ENCODE measurements around the gene UTS2.

UTS2 gene

DNA sequence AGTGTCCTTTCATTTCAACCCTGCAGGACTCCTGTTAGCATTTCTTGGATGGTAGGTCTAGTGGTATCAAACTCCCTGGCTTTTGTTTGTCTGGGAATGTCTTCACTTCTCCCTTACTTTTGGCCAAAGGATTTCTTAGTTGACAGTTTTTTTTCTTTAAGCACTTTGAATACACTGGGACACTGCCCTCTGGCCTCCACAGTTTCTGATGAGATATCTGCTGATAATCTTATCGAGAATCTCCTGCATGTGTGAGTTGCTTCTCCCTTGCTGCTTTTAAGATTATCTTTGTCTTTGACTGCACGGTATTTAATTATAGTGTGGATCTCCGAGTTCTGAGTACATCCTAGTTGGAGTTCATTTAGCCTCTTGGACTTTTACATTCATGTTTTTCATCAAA, 13.3 kb downstream of the UTS2 start:
- TF ChIP-seq, protein P1, sequence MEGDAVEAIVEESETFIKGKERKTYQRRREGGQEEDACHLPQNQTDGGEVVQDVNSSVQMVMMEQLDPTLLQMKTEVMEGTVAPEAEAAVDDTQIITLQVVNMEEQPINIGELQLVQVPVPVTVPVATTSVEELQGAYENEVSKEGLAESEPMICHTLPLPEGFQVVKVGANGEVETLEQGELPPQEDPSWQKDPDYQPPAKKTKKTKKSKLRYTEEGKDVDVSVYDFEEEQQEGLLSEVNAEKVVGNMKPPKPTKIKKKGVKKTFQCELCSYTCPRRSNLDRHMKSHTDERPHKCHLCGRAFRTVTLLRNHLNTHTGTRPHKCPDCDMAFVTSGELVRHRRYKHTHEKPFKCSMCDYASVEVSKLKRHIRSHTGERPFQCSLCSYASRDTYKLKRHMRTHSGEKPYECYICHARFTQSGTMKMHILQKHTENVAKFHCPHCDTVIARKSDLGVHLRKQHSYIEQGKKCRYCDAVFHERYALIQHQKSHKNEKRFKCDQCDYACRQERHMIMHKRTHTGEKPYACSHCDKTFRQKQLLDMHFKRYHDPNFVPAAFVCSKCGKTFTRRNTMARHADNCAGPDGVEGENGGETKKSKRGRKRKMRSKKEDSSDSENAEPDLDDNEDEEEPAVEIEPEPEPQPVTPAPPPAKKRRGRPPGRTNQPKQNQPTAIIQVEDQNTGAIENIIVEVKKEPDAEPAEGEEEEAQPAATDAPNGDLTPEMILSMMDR (IDR thresholded peaks at IDR 0.05; ENCODE audit: borderline replicate concordance, insufficient read depth, low read depth, low read length), result no peak
- no peak overlapping the region for H3K4me3 ChIP-seq (ENCODE audit: low read depth, low read length)

DNA sequence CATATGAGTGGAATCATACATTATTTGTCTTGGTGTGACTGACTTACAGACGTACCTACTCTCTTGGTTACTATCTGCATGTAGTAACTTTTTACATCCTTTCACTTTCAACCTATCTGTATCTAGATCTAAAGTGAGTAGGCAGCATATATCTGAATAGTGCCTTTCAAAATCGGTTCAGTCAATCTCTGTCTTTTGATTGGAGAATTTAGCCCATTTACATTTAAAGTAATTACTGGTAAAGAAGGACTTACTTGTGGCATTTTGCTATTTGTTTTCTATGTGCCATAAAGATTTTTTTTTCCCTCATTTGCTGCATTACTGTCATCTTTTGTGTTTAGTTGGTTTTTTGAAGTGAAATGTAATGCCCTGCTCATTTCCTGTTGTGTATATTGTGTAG, 14.2 kb downstream of the UTS2 start:
- TF ChIP-seq, protein P1 (IDR thresholded peaks at IDR 0.05; ENCODE audit: borderline replicate concordance, insufficient read depth, low read depth, low read length), result no peak
- no peak overlapping the region for H3K4me3 ChIP-seq (ENCODE audit: low read depth, low read length)

DNA sequence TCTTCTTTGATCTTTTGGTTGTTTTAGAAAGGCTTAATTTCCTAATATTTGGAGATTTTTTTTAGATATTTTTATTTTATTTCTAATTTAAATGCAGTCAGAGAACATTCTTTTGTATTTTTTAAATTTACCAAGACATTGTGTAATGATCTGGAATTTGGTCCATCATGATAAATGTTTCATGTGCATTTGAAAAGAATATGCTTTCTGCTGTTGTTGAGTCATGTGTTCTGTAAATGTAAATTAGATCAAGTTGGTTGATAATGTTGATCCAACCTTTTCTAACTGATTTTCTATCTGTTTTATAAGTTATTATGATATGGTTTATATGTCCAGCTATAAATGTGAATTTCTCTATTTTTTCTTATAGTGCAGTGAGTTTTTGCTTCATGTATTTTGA, 19.8 kb downstream of the UTS2 start:
- TF ChIP-seq, protein P1 (IDR thresholded peaks at IDR 0.05; ENCODE audit: borderline replicate concordance, insufficient read depth, low read depth, low read length), result no peak
- H3K4me3 ChIP-seq (ENCODE audit: low read depth, low read length), result no peak overlapping the region

DNA sequence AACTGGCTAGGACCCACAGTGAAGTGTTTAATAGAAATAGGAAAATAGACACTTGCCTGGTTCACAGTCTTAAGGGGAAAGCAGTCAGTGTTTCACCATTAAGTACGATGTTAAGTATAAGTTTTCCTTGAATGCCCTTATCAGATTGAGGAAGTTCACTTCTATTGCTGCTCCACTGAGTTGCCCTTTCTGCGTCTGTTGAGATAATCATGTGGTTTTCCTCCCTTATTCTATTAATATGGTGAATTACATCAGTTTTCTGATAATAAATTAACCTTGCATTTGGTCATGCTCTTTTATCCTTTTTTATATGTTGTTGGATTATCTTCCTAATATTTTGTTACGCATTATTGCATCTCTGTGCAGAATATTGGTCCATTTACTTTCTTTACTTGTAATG, 21.4 kb downstream of the UTS2 start:
- H3K4me3 ChIP-seq (ENCODE audit: low read depth, low read length), result no peak overlapping the region
- TF ChIP-seq, protein P1 (IDR thresholded peaks at IDR 0.05; ENCODE audit: borderline replicate concordance, insufficient read depth, low read depth, low read length), result no peak

DNA sequence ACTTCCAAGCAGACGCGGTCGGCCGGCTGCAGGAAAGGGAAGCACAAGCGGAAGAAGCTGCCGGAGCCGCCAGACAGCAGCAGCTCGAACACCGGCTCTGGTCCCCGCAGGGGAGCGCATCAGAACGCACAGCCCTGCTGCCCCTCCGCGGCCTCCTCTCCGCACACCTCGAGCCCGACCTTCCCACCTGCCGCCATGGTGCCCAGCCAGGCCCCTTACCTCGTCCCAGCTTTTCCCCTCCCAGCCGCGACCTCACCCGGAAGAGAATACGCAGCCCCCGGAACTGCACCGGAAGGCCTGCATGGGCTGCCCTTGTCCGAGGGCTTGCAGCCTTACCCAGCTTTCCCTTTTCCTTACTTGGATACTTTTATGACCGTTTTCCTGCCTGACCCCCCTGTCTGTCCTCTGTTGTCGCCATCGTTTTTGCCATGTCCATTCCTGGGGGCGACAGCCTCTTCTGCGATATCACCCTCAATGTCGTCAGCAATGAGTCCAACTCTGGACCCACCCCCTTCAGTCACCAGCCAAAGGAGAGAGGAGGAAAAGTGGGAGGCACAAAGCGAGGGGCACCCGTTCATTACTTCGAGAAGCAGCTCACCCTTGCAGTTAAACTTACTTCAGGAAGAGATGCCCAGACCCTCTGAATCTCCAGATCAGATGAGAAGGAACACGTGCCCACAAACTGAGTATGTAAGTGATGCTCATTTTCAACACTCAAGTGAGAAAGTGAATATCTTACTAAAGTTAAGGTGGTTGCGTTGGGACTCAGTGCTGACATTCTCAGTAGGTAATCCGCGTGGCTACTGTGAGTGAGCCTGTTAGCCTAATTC, 25.5 kb downstream of the UTS2 start:
- peak overlapping the region; percentile 68 for H3K4me3 ChIP-seq (ENCODE audit: low read depth, low read length)
- TF ChIP-seq, protein P1 (IDR thresholded peaks at IDR 0.05; ENCODE audit: borderline replicate concordance, insufficient read depth, low read depth, low read length), result no peak

DNA sequence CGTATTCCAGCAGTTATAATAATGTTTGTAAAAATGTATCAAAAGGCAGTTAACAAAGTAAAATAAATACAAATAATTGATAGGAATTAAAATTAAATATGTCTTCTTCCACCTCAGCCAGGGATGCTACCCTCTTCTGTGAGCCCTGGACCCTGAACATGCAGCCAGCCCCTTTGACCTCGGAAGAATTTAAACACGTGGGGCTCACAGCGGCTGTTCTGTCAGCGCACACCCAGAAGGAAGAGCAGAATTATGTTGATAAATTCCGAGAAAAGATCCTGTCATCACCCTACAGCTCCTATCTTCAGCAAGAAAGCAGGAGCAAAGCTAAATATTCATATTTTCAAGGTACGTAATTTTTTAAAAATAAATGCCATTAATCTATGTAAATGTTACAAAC, 26.5 kb downstream of the UTS2 start:
- H3K4me3 ChIP-seq (ENCODE audit: low read depth, low read length), result peak overlapping the region; percentile 68
- TF ChIP-seq, protein P1 (IDR thresholded peaks at IDR 0.05; ENCODE audit: borderline replicate concordance, insufficient read depth, low read depth, low read length), result no peak

DNA sequence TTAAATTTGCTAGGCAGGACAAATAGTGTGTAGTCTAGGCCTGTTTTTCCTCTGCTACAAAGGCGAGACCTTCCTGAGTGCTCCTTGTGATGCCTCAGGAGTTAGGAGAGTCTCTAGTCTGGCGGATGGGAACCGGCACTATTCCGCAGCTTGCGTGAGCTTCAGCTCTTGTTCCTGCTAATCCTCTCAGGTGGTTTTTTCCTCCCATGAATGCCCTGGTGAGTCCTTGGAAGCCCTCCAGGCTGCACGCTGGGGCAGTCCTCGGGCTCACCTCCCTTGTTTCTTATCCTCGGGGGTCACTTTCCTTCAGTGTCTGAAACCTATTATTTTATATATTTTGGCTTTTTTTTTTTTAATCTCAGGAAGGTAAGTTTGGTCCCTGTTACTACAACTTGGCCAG, 28.2 kb downstream of the UTS2 start:
- no peak overlapping the region for H3K4me3 ChIP-seq (ENCODE audit: low read depth, low read length)
- TF ChIP-seq, protein P1 (IDR thresholded peaks at IDR 0.05; ENCODE audit: borderline replicate concordance, insufficient read depth, low read depth, low read length), result no peak

Measured in GM12875 (cell line).